Endothelial cell of umbilical vein (primary cell): ENCODE measurements around the gene DUSP28. TPM values are rescaled to one million over a fixed set of nuclear protein-coding genes. Genes with fewer than 3 reads are reported as not detected.

Experiments
- BruUV-seq: library from RNA; stranded (reverse); fragments of 400-500 nt; replicated peaks from 2 replicates; lab custom pipeline; 2021; lab: Mats Ljungman, UMichigan
- CTCF ChIA-PET: fragments of 300-600, 350-600 bp; sonication (Branson Sonifier 250); formaldehyde crosslinking; loops from one replicate; lab custom pipeline; 2021; ENCODE audit warnings: antibody characterized with exemption, inconsistent platforms; lab: Charles Lee
- POLR2A ChIA-PET: fragments of 300-600, 350-600 bp; sonication (Branson Sonifier 250); formaldehyde crosslinking; loops from one replicate; lab custom pipeline; 2021; ENCODE audit warnings: antibody characterized with exemption, inconsistent platforms; lab: Charles Lee
- DNase-seq: peaks from one replicate; pipeline ENCODE4 v3.0.0-alpha.2; 2011; ENCODE audit warnings: low read depth, low spot score
- FAIRE-seq: peaks from 2 replicates; lab custom pipeline; 2011; peaks lifted over from hg19 to GRCh38; lab: Jason Lieb, UNC
- H2AFZ ChIP-seq: 2 replicates; pipeline ENCODE4 v1.6.0; 2012; ENCODE audit warnings: low read depth, low read length, control low read depth, inconsistent platforms
- H3K27ac ChIP-seq: 2 replicates; pipeline ENCODE4 v1.5.1; 2011; ENCODE audit warnings: low read depth, mild to moderate bottlenecking, control low read depth, low read length, moderate library complexity; ENCODE audit not compliant: insufficient read depth
- H3K27me3 ChIP-seq, 2 experiments: 2 replicates each; pipeline versions ENCODE4 v1.6.0 to v1.6.1; 2011; ENCODE audit warnings: low read length in 2 of 2, mixed read lengths in 1 of 2; ENCODE audit not compliant: control insufficient read depth in 2 of 2, insufficient read depth in 2 of 2
- H3K36me3 ChIP-seq, 2 experiments: 2 replicates in 1 of 2; 3 replicates in 1 of 2; pipeline ENCODE4 v1.5.1; 2011; ENCODE audit warnings: low read length in 2 of 2, mild to moderate bottlenecking in 1 of 2, moderate library complexity in 1 of 2; ENCODE audit not compliant: control insufficient read depth in 2 of 2, insufficient read depth in 2 of 2; ENCODE audit errors: extremely low read depth in 1 of 2
- H3K4me1 ChIP-seq: 3 replicates; pipeline ENCODE4 v1.5.1; 2011; ENCODE audit warnings: mild to moderate bottlenecking, low read length; ENCODE audit not compliant: control insufficient read depth, insufficient read depth; ENCODE audit errors: extremely low read depth
- H3K4me2 ChIP-seq: 2 replicates; pipeline ENCODE4 v1.6.1; 2011; ENCODE audit warnings: low read length, control low read depth, mixed read lengths; ENCODE audit not compliant: insufficient read depth
- H3K4me3 ChIP-seq, 3 experiments: fragments of 200-600 bp in 1 of 3; sonication (generic), shearing (Covaris generic) in 1 of 3; replicated peaks in 1 of 3; 2 replicates each; pipeline ENCODE4 v1.5.1; 2011 to 2016; ENCODE audit warnings: control low read depth in 3 of 3, low read length in 3 of 3, mild to moderate bottlenecking in 2 of 3, inconsistent platforms in 1 of 3, low read depth in 1 of 3, moderate library complexity in 1 of 3; ENCODE audit not compliant: insufficient read depth in 1 of 3
- H3K79me2 ChIP-seq: 2 replicates; pipeline ENCODE4 v1.6.0; 2012; ENCODE audit warnings: low read length, inconsistent platforms; ENCODE audit not compliant: control insufficient read depth, insufficient read depth
- H3K9ac ChIP-seq: replicated peaks from 2 replicates; pipeline ENCODE3; 2011; ENCODE audit warnings: low read length, control low read depth; ENCODE audit not compliant: insufficient read depth; ENCODE audit errors: extremely low read depth
- H3K9me1 ChIP-seq: replicated peaks from 3 replicates; pipeline ENCODE4 v1.6.0; 2011; ENCODE audit warnings: mild to moderate bottlenecking, low read length; ENCODE audit not compliant: control insufficient read depth, insufficient read depth; ENCODE audit errors: extremely low read depth
- H3K9me3 ChIP-seq: replicated peaks from 2 replicates; pipeline ENCODE4 v1.5.1; 2012; ENCODE audit warnings: low read length, inconsistent platforms; ENCODE audit not compliant: control insufficient read depth, insufficient read depth
- H4K20me1 ChIP-seq: replicated peaks from 2 replicates; pipeline ENCODE3; 2011; ENCODE audit warnings: mild to moderate bottlenecking, low read length; ENCODE audit not compliant: control insufficient read depth, insufficient read depth; ENCODE audit errors: extremely low read depth
- EZH2 ChIP-seq: IDR thresholded peaks from 2 replicates; pipeline ENCODE4 v1.6.1; 2012; ENCODE audit warnings: borderline replicate concordance, low read depth, mild to moderate bottlenecking, moderate library complexity, low read length, inconsistent platforms; ENCODE audit not compliant: severe bottlenecking
- FOS ChIP-seq: IDR thresholded peaks from 2 replicates; pipeline ENCODE4 v1.6.1; 2011; ENCODE audit warnings: mild to moderate bottlenecking, low read length, moderate library complexity, borderline replicate concordance; ENCODE audit not compliant: insufficient read depth
- GATA2 ChIP-seq: IDR thresholded peaks from 2 replicates; pipeline ENCODE4 v1.7.0; 2011; ENCODE audit warnings: low read depth, mild to moderate bottlenecking, moderate library complexity, mixed read lengths, low read length; ENCODE audit not compliant: insufficient read length, insufficient read depth
- JUN ChIP-seq: IDR thresholded peaks from 2 replicates; pipeline ENCODE4 v1.6.1; 2011; ENCODE audit warnings: borderline replicate concordance, low read depth; ENCODE audit not compliant: insufficient read length, insufficient read depth
- MYC ChIP-seq: IDR thresholded peaks from one replicate; pipeline ENCODE4 v1.6.1; 2011; ENCODE audit warnings: mild to moderate bottlenecking, low read depth, low read length
- POLR2A ChIP-seq: IDR thresholded peaks from 2 replicates; pipeline ENCODE4 v1.6.1; 2012; ENCODE audit warnings: low read depth, mild to moderate bottlenecking, control low read depth, low read length
- POLR2AphosphoS5 ChIP-seq: IDR thresholded peaks from 2 replicates; pipeline ENCODE4 v1.6.1; 2012; ENCODE audit warnings: low read depth, mild to moderate bottlenecking, control low read depth, low read length, moderate library complexity; ENCODE audit not compliant: insufficient read depth
- dilution Hi-C: fragments of 300-500 bp; cut with MboI; formaldehyde crosslinking; loops from one replicate; pipeline ENCODE4 v1.15.0; 2019; ENCODE audit warnings: low sequenced_read_pairs; ENCODE audit not compliant: extremely low pct_ligation_motif_present
- intact Hi-C: fragments of 100-400 bp; cut with micrococcal nuclease; formaldehyde crosslinking; loops from one replicate; pipeline ENCODE4 v1.10.0; 2022
- polyA plus RNA-seq, 4 experiments: library from polyadenylated mRNA; depleted of rRNA in 3 of 4; stranded (reverse) in 3 of 4; unstranded in 1 of 4; fragments of >200 nt; gene quantifications; 2 replicates each; pipeline versions ENCODE4 v1.2.1 to v1.2.3, GENCODE V29; 2011 to 2012; ENCODE audit warnings: missing spikeins in 1 of 4
- total RNA-seq: library from RNA; stranded (reverse); gene quantifications from 2 replicates; pipeline ENCODE4 v1.2.3, GENCODE V29; 2021
- TF ChIP-seq, protein P1 (sequence below), 2 donors: IDR thresholded peaks; 1 replicate in 1 of 2; 2 replicates in 1 of 2; pipeline ENCODE4 v1.5.1; 2011; ENCODE audit warnings: low read length in 2 of 2, mild to moderate bottlenecking in 2 of 2, moderate library complexity in 2 of 2, control low read depth in 1 of 2, inconsistent platforms in 1 of 2, low read depth in 1 of 2; ENCODE audit not compliant: insufficient read depth in 1 of 2; ENCODE audit errors: extremely low read depth in 1 of 2
- TF ChIP-seq, protein P2 (sequence below): IDR thresholded peaks from 2 replicates; pipeline ENCODE4 v1.6.1; 2011; ENCODE audit not compliant: insufficient read depth, insufficient read length

DUSP28 gene
- total and polyA plus RNA-seq, 2 donors (not counting 3 experiments of a cell fraction or from before 2014, with no cell fraction given) = 2.2 to 4.3 TPM

DNA sequence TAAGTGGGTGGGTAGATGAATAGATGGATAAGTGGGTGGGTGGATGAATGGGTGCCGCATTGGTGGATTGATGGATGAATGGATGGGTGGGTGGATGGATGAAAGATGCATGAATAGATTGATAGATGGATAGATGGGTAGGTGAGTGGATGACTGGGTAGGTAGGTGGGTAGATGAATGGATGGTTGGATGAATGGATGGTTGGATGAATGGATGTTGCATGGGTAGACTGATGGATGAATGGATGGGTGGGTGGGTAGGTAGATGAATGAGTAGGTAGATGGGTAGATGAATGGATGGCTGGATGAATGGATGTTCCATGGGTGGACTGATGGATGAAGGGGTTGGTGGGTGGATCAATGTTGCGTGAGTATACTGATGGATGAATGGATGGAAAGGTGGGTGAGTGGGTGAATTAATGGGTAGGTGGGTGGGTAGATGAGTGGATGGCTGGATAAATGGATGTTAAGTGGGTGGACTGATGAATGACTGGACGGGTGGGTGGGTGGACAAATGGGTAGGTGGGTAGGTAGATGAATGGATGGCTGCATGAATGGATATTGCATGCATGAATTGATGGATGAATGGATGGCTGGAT is 32.9 kb upstream of the DUSP28 start:
- dilution Hi-C loops (no loop called here), intact Hi-C loops (no loop called here)
- H4K20me1 ChIP-seq = no peaks in the 10 kb centered on the region
- peaks cover 5% of the 10 kb centered on the region for H3K9me3 ChIP-seq
- H3K36me3 ChIP-seq = peaks cover 0 to 2% of the 10 kb centered on the region in 2 experiments
- TF ChIP-seq MYC (no peak), POLR2A (no peak), GATA2 (no peak), FOS (no peak), EZH2 (no peak), JUN (no peak), POLR2AphosphoS5 (no peak)
- TF ChIP-seq, protein P1, sequence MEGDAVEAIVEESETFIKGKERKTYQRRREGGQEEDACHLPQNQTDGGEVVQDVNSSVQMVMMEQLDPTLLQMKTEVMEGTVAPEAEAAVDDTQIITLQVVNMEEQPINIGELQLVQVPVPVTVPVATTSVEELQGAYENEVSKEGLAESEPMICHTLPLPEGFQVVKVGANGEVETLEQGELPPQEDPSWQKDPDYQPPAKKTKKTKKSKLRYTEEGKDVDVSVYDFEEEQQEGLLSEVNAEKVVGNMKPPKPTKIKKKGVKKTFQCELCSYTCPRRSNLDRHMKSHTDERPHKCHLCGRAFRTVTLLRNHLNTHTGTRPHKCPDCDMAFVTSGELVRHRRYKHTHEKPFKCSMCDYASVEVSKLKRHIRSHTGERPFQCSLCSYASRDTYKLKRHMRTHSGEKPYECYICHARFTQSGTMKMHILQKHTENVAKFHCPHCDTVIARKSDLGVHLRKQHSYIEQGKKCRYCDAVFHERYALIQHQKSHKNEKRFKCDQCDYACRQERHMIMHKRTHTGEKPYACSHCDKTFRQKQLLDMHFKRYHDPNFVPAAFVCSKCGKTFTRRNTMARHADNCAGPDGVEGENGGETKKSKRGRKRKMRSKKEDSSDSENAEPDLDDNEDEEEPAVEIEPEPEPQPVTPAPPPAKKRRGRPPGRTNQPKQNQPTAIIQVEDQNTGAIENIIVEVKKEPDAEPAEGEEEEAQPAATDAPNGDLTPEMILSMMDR (IDR thresholded peaks at IDR 0.05; ENCODE audit: extremely low read depth in 1 of 2, insufficient read depth in 1 of 2, low read depth in 1 of 2, low read length in 2 of 2) = no peak
- TF ChIP-seq, protein P2, sequence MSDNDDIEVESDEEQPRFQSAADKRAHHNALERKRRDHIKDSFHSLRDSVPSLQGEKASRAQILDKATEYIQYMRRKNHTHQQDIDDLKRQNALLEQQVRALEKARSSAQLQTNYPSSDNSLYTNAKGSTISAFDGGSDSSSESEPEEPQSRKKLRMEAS = no peak
- no peak overlapping the region for H3K9ac ChIP-seq
- FAIRE-seq (no peak), DNase-seq (no peak)
- no peak overlapping the region for H3K4me3 ChIP-seq
- H3K4me1 ChIP-seq = no peaks in the 10 kb centered on the region
- H2AFZ ChIP-seq = no peak overlapping the region
- H3K27ac ChIP-seq = no peak overlapping the region
- CTCF ChIA-PET = interaction anchor here (1.1 kb wide), 1 partner anchor 13 kb away, joined by 6 read pairs; no protein-coding TSS in a partner anchor
- no peaks in the 10 kb centered on the region for H3K79me2 ChIP-seq
- H3K4me2 ChIP-seq = no peak overlapping the region
- no TSS peak for BruUV-seq
- no peaks in the 10 kb centered on the region for H3K27me3 ChIP-seq
- no peaks in the 10 kb centered on the region for H3K9me1 ChIP-seq
- POLR2A ChIA-PET = no interaction called here
